Erythroblast (primary cell): ENCODE results near the gene TCTN1.

ENCODE experiments used
- GATA1 ChIP-seq: IDR thresholded peaks from 2 replicates; pipeline ENCODE4 v1.6.1; 2011; ENCODE audit warnings: low read depth, mild to moderate bottlenecking, control low read depth, low read length, moderate library complexity
- POLR2A ChIP-seq: IDR thresholded peaks from 2 replicates; pipeline ENCODE4 v1.6.1; 2011; ENCODE audit warnings: mild to moderate bottlenecking, low read length

- no peak for TF ChIP-seq POLR2A
- no peak for TF ChIP-seq GATA1
Observed at GRCh38 chr12:110640275-110641025, 26.5 kb downstream of the TCTN1 start.
